HG03378 (cell line): ENCODE measurements around the gene TBL1XR1.
A peak's percentile ranks its signal among the peaks of the same experiment; 100 is the strongest.

ENCODE experiments used
- ATAC-seq: cut with Tn5 transposase; IDR thresholded peaks from one replicate; pipeline ENCODE4 v1.9.1; 2021; ENCODE audit warnings: mild to moderate bottlenecking, moderate library complexity; ENCODE audit not compliant: unreplicated experiment

Gene TBL1XR1

GRCh38 chr3:177068967-177069366, 128.3 kb downstream of the TBL1XR1 start:
- no peak for ATAC-seq

- no peak for ATAC-seq
Observed at GRCh38 chr3:177066068-177066467, 131.2 kb downstream of the TBL1XR1 start.

- ATAC-seq = no peak
Observed at GRCh38 chr3:177065285-177066033, 131.8 kb downstream of the TBL1XR1 start.

- no peak for ATAC-seq
Observed at GRCh38 chr3:177062052-177062732, 135.1 kb downstream of the TBL1XR1 start.

GRCh38 chr3:177061369-177061768, 135.9 kb downstream of the TBL1XR1 start:
- no peak for ATAC-seq

- ATAC-seq = no peak
Observed at GRCh38 chr3:177060492-177060891, 136.8 kb downstream of the TBL1XR1 start.

DNA sequence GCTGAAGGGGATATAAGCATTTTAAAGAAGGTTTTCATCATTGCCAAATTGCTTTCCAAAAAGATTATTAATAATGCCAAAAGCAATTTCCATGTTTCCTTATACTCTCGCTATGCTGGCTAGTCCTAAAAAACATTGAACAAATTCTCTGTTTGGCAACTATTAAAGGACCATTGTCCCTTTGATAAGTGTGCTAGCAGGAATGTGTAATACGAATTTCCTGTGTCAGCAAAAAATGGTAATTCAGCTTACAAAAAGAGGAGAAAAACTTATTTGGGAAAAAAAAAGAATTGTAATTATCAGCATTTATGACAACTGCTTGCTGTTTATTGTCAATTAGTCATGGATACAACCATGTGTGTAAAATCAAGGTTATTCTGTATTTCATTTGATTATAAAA, 138.6 kb downstream of the TBL1XR1 start:
- no peak for ATAC-seq

GRCh38 chr3:177057768-177058167, 139.5 kb downstream of the TBL1XR1 start:
- ATAC-seq = peak; percentile 98

DNA sequence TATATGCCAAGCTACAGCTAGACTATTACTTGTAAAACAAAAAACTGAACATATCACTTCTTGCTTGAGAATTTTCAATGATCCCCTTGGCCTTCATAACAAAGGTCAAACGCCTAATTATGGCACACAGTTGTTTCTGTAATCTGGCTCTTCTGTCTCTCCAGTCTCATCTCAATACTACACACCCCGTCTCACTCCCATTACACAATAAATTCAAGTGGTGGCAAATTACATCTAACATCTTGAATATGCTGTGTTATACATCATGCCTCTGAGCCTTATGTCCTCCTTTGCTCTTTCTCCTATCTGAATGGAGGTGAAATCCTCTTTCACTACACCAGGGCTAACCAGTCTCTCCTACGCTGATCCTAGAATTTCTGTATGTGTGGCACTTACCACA, 140.4 kb downstream of the TBL1XR1 start:
- no peak for ATAC-seq

DNA sequence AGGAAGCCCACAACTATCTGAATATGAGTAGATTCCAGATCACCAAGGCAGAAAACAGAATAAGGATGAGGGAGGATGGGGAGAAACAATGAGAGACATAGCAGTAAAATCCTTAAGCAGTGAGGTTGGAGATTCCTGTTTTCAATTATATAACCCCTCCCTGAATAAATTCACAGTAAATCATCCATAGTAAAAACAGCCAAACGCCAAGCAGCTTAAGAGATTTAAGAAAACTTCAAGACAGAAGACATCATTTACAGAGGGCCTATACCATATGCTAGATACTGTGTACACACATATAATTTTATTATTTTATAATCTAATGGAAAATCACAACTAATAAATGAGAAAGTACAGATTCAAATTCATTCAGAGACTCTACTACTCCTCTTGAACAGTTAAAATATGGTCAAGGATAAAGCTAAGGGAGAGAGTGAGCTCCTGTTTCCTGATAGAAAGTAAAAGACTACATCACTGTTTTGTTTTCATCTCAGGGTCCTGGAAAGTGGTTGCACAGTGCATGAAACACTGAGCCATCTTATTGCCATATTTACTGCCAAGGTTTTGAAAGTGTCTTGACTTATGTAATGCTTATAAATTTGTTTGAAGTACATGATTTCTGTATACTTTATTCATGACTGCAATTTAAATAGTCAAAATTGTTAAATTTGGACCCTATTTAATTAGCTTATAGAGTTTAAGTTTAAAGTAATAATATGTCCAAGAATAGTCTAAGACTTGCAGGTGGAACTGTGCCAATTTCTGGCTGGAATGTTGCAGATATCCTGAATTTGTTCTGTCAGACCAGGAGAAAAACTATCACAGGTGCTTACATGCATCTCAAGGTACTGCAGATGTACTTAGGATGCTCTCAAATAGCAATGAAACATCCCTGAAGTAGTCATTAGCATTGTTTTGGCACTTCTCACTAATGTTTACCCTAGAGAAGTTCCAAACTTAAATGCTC, 141.4 kb downstream of the TBL1XR1 start:
- ATAC-seq = no peak

DNA sequence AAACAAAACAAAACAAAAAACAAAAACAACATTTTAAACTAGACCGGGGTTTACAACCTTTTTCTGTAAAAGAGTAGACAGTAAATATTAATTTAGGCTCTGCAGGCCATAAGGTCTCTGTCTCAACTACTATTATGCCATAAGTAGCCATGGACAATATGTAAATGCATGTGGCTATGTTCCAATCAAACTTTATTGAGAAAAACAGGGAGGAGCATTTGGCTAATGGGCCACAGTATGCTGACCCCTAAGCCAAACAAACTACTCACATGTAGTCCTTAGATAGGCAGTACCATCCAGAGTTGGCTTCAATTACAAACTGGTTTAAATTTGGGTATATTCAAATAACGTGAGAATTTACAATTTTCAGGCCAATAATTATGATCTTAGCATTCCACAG, 144.2 kb downstream of the TBL1XR1 start:
- ATAC-seq = no peak

- no peak for ATAC-seq
Observed at GRCh38 chr3:177051411-177051810, 145.9 kb downstream of the TBL1XR1 start.

- peak; percentile 74 for ATAC-seq
Observed at GRCh38 chr3:177050501-177051237, 146.6 kb downstream of the TBL1XR1 start.

GRCh38 chr3:177045767-177046166, 151.5 kb downstream of the TBL1XR1 start:
- no peak for ATAC-seq

DNA sequence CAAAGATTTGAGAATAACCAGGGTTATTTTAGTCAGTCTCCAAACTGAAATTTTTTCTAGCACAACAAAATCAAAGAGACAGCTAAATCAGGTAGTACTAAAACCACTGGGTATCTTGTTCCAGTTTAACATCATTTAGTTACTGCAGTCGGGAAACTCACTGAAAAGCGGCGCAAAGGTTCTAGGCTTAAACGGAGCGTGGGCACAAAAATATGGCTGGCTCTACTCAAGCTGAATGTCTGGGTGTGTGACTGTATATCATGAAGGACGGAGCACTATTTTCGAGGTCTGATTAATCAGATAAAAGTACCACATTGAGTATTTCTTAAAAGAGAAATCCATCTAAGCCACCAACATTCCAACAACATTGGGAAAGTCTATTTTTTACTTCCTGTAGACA, 152.1 kb downstream of the TBL1XR1 start:
- no peak for ATAC-seq

DNA sequence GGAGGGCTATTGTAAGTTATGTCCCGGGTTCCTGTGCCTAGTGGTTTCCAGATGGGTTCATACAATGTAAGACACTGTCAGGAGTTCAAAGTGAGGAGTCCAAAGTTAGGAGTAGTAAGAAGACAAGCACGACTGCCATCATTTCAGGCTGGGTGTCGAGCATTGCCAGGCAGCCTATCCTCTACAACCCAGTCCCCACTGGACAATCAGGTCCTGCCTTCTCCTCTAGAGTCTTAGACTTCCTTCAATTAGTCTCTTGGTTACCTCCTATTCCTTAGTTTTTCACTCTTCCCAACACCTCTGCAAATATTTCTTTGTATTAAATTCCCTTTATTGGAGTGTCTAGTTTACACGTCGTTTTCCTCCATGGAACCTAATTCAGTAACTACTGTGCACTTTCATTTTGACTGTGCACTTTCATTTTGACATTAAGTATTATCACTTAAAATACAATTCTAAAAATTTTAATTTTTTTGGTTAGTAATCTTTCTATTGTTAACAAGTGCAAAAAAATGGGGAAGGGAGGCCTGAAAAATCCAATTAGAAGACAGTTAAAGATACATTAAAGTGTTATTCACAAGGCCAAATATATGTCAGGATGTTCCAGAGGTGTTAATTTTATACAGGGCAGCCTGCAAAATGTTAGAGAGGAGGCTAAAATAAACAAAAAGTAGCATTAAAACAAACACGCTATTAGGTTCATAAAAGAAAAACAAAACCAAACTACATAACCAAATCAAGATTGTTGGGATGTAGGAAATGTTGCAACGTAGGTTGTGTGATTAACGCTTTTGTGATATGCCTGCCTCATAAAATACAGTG, 155.3 kb downstream of the TBL1XR1 start:
- peak; percentile 63 for ATAC-seq

DNA sequence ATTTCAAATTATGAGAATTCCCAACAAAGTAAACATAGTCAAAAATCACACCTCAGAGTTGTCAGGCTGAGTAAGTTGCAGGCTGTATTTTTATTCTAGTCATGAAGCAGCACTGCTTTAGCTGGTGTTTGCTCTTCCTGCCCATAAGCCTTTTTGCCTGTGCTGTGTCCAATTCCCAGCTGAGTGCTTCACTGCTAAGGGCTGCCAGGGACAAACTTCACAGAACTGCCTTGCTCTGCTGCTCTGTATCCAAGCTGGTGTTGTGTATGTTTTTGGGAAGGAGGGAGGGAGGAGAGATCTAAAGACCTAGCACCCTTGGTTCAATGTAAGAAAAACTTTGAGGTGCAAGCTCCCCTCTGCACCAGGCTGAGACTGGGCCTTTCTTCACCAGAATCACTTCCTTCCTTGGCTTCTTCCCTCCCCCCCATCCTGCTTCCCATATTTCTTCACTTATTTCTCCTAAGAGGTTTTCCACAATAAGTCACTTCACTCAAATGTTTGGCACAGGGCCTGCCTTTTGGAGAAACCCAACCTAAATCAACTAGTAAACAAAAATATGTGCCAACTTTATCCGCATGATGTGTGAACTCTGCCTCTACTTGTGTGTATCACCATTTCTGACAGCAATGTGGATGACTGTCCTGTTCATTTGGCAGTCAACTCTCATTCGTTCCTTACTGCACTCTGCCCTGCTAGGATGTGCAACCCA, 156.1 kb downstream of the TBL1XR1 start:
- ATAC-seq = no peak

DNA sequence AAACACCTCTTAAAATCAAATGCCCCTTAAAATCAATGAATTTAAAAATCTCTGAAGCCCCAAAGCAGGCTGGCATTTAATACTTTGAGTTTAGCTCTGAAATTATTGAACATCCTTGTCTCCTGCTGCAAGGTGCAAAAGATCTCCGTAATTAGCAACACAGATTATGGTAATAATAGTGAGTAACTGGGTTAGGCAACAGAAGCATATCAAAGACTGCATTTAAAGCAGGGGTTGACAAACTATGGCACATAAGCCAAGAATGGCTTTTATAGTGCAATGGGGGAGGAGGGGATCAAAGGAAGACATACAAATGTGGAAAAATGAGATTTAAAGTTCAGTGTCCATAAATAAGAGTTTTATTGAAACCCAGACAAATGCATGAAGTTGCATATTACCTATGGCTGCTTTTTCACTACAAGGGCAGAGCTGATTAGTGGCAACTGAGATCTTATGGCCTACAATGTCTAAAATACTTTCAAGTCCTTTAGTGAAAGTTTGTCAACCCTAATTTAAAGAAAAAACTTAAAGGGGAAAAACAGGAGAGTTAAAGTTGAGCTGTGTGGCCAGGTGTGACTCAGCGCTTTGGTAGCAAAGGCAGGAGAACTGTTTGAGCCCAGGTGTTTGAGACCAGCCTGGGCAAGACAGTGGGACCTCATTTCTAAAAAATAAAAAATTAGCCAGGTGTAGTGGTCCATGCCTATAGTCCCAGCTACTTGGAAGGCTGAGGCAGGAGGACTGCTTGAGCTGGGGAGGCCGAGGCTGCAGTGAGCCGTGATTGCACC, 157.6 kb downstream of the TBL1XR1 start:
- ATAC-seq = no peak
